Fibroblast of gingiva (primary cell): ENCODE data around the gene LAMA5.

Experiments
- DNase-seq: peaks from one replicate; pipeline ENCODE4 v3.0.0-alpha.2; 2011; ENCODE audit warnings: low read depth

LAMA5 gene

DNA sequence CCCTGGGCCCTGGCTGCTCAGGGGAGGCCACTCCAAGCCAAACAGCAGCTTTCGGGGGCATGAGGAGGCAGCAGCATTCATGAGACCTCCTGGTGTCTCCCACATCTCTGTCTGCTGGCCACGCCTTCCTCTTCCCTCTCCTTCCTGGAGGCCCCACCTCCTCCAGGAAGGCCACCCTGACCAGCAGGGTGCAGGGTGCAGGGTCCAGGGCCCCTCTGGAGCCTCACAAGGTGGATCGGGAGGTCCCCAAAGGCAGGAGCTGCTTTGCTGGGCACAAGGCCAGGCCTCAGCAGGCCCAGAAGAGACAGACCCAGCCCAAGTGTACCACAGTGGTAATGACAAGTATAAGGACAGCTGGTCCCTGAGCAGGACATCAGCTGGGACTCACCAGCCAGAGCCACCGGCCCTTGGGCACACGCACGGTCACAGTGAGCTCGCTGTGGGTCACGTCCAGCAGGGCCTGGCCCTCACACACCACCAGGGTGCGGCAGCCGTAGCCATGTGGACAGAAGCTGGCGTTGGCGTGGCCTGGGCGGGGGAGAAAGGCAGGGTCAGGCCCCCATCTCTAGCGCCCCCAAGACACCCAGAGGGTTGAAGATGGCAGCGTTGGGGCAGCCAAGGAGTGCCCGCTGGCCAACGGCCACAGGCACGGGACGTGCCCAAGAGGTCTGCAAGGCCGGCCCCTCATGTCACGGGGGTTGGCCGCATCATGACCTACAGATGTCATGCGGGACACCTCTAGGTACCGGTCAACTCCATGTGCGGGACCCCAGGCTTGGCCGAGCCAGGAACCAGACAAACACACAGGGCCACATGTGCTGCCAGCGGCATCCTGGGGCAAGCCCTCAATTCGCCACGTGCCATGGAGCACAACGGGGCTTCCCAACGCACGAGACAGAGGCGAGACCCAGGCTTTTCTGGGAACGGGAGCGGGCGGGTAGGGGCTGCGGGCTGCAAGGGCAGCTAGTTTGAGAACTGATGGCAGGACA lies 37.4 kb downstream of the LAMA5 start:
- DNase-seq, result no peak

DNA sequence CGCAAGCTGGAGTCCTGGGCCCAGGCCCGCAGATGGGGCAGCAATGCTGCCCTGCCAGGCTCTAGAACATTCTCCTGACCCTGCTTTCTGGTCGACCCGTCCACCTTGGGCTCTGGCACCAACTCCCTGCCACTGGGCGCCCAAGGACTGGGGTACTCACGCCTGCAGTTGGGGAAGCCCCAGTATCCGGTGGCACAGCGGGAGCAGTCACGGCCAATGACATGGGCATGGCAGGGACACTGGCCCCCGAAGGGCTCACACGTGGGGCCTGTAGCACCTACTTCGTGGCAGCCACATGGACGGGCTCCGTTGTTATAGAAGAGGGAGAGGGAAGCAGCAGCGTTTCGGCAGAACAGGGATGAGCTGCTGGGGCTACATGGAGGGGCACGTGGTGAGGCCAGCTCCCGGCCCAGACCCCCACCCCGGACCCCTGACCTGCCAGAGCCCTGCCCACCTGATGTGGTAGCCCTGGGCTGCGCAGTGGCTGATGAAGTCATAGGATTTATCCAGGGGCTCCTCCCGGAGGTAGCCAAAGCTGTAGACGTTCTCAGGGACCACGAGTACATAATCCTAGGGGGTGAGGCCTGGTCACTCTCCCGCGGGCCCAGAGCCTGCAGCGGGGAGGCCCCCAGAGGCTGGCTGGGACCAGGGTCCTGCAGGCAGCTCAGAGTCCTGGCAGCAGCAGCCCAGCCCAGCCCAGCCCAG lies 38.3 kb downstream of the LAMA5 start:
- no peak for DNase-seq

DNA sequence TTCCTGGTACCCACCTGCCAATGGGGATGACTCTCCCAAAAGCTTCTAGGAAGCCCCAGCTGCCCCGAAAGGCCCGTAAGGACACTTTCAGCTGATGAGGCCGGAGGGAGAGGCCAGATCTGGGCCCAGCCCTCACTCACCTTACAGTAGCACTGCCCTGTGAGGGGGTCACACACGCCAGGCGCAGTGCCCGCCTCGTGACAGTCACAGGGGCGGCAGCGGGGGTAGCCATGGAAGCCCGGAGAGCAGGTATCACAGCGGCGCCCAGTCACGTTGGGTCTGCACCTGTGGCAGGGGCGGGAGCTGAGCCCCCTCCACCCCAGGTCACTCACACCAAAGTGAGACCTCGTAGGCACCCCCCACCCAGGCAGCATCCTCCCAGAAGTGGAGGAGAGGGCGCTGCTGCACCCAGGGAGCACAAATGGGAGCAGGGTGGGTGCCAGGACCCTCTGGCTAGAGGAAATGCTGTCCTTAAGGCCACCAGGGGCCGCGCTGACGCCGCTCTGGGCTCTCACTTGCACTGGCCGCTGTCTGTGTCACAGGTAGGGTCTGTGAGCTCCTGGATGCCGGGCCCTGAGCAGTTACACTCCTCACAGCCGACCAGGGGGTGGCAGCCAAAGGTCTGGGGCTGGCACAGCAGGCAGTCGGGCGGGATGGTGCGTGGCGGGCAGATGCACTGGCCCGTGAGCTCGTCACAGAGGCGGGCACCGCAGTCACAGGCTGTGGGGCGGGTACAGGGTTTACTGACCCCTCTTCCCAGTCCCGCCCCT lies 39.2 kb downstream of the LAMA5 start:
- DNase-seq, result no peak

DNA sequence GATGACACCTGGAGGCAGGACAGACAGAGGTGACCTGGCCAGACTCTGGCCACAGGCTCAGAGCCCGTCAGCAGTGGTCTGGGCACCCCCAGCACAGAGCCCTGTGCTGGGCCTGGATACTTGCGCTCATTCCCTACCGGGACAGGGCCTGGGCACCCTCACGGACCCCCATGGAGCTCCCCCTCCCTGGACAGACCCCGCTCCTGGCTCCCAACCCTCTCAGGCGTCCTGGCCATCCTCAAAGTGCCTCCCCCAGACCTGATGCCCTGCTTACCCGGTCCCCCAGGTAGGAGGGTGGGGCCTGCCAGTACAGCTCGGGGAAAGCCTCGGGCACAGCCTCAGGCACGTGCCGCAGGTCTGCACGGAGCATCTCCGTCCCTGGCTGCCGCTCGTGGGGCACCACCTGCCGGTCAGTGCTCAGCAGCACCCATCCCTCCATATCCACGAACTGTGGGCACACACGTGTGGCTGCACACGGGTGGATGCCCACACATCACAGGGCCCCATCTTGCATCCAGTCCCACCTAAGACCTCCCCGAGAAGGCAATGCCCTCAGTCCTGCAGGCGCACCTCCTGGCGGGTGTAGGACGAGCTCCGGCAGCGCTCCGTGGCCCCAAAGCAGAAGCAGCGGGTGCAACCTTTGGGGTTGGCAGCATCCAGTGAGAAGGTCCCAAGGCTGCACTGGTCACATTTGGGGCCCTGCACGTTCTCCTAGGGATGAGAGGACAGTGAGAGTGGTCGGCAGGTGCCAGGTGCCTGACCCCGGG lies 40.0 kb downstream of the LAMA5 start:
- DNase-seq, result no peak

DNA sequence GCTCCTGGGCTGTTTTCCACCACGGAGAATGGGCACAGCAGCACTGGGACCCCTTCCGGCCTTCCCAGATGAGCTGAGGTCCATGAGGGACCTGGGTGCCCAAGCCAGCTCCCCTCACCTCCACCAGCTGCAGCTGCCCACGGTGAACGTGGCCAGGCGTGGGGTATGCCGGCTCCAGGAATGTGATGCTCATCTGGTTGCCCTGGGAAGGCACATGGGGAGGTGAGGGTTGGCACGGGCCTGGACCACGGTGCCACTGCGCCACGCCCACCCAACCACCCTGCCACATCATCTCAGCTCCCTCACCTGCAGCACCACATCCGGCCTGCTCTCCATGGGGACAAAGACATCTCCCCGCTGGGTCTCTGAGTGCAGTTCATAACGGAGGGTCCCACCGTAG lies 40.6 kb downstream of the LAMA5 start:
- no peak for DNase-seq

DNA sequence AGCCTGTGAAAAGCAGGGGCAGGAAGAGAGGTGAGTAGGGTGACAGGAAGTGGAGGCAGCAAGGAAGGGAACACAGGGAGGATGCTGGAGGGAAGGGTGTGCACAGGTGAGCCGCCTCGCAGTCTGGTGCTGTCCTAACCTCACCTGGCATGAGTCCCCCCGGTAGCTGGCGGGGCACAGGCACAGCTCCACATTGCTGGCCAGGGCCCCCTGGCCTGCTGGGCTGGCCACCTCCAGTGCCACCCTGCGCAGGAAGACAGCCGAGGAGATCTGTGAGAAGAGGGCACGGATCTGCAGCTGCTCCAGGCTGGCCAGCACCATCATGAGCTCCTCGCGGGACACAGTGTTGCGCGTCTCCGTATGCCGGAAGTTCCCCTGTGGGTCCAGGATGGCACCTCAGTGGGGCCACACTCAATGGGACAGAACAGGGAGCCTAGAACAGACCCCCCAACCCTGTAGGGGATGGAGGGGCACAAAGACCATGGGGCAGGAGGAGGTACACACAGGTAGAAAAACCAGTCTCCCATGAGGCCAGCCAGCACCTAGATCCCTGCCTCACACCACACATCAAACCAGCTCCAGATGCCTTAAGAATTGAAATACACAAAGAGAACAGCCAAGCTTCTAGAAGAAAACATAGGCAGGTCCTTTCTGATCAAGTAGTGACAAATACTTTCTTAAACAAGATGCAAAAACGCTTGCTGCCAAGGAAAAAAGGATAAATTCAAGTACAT lies 41.8 kb downstream of the LAMA5 start:
- no peak for DNase-seq

DNA sequence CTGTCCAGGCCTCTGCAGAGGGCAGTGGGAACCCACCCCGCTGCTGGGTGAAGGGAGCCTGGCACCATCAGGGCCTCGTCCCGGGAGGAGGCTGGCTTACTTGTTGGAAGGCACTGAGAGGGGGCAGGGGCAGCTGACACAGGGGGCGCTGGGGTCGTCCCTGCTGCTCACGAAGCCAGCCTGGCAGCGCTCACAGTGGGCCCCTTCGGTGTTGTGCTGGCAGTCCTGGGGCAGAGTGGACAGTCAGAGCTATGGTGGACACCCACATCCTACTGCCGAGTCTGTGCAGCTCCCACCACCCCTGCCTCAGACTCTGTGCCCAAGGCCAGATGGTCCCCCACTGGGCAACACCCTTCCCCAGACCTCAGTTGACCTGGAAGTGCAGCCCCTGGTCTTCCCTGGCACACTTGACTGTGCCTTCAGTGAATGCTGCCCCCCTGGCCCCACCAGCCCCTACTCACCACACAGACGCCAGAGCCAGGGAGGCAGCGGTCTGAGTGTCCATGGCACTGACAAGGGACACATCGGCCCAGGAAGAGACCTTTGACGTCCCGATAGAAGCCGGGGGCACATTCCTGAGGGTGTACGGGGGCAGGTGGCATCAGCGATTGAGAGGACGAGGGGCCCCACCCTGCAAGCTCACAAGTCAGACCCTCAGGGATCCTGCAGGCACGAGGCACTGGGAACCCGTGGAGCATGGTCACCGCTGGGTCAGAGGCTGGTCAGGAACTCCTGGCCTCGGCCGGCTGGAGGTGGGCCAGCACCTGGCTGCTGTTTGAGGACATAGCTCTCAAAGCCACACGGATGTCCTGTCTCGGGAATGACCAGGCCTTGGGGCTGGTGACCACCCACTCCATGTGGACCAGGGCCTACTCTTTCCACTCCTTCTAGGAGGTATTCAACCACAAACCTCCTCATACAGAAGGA lies 42.9 kb downstream of the LAMA5 start:
- no peak for DNase-seq

DNA sequence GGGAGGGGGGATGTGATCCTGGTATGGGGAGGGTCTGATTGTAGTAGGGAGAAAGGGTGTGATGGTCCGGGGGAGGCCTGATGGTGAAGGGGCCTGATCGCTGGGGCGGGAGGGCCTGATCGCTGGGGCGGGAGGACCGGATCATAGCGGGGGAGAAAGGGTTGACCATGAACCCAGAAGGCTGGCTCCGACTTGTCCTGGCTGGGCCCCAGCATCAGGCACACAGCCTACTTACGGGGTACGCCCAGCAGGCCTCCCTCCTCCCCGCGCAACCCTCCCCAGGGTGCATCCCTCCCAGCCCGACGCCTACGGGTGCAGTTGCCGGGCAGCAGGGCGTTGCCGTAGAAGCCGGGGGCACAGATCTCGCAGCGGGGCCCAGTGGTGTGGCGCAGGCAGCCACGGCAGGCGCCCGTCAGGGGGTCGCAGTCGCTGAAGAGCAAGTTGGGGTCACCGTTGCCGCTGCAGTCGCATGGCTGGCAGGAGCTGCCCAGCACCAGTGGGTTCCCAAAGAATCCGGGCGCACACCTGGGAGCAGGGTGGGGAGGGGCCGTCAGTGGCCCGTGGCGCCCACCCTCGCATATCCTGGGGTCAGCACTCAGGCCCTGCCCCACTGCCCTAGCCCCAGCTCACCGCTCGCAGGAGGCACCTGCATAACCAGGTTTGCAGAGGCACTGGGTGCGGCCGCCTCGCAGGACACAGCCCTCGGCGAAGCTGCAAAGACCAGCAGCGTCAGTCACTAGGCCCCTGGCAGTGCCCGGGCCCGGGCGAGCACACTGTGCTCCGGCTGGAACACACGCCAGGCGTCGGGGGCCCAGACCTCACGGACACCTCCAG lies 43.7 kb downstream of the LAMA5 start:
- DNase-seq, result no peak

DNA sequence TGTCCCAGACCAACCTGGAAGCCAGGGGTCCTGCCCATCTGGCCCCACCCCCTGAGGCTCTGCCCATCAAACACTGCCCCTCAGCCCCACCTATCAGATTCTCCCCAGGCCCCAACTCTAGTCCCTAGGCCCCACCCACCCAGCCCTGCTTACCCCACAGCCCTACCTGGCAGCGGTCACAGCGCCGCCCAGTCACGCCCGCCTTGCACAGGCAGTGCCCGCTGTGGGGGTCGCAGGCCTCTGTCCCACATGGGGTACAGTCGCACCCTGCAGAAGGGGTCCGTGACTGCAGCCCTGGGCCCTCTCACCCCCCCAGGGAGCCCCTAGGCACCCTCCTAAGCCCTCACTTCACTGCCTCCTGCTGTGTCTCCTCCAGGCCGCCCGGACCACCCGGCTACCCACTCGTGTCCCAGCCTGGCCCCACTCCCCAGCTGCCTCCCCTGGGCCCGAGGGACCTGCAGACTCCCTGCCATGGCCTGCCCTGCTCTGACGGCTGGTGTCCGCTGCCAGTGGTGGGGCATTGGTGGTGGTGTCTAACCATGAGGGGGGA lies 44.5 kb downstream of the LAMA5 start:
- no peak for DNase-seq

DNA sequence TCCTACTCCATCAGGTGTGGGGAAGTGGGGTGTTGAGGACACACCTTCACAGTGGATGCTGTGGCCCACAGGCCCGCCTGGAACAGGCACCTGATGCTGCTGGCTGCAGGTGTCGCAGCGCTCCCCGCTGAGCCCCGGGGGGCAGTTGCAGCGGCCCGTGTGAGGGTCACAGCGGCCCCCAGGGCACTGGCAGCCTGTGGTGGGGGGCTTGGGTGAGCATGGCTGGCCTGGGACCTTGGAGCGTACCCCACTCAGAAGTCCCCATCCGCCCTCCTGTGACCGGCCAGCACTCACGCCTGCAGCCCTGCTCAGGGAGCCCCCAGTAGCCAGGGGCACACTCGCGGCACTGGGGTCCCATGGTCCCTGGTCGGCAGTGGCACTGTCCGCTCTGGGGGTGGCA lies 45.1 kb downstream of the LAMA5 start:
- DNase-seq, result no peak

DNA sequence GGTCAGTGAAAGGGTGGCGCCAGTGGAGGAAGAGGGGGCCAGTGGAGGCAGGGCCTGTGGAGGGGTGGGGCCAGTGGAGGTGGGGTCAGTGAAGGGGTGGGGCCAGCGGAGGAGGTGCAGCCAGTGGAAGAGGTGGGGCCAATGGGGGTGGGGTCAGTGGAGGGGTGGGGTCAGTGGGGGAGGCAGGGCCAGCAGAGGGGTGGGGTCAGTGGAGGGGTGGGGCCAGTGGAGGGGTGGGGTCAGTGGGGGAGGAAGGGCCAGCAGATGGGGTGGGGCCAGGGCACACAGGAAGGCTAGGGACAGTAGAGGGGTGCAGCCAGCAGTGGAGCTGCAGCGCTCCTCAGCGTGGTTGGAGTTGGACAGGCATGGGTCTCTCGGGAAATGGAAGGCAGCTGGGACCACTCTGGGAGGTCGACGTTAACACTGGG lies 45.6 kb downstream of the LAMA5 start:
- DNase-seq, result peak; percentile 26

DNA sequence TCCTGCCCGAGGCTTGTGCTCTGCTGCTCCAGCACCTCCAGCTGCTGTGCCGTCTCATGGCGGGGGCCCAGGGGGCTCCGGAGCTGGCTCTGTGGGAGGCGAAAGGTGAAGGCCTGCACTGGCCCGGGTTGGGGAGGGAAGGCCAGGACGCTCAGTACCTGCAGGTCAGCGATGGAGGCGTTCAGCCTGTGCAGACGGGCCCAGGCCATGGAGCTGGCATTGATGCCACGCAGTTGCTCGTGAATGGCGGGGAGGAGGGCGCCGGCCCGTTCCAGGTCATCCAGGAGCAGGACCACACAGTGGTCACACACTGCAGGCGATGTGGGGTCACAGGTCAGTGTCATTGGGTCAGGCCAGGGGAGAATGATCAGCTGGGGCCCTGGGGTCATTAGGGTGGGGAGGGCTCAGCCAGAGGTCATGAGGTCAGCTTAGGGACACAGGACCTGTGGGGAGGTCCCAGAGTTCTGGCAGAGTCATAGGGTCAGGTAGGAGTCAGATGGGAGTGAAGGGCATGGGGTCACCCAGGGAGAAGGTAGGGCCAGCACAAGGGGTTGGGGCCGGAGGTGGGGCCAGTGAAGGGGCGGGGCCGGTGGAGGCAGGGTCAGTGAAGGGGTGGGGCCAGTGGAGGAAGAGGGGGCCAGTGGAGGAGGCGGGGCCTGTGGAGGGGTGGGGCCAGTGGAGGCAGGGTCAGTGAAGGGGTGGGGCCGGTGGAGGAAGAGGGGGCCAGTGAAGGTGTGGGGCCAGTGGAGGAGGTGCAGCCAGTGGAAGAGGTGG lies 46.3 kb downstream of the LAMA5 start:
- DNase-seq, result no peak

DNA sequence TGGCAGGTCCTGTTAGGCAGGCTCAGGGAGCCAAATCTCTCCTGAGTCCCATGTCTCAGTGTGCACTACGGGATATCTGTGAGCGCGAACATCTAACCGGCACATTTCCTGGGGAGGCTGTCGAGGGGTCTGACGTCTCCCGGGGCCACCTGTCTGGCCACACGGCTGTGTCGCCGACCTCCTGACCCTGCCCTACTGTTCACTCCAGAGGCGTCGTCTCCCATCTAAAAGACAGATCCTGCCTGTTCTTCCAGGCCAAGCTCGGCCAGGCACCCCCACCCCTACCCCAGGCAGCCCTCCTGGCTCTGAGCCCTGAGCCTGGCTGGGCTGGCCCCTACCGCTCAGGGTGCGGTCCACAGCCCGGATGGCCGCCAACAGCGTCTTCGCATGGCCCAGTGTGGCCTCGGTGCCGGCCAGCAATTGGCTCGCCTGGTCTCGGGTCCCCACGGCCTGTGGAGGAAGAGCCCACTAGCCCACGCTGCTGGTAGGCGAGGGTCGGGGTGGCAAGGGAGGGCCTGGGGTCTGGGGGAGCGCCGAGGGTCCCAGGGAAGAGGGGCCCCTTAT lies 47.7 kb downstream of the LAMA5 start:
- DNase-seq, result no peak

DNA sequence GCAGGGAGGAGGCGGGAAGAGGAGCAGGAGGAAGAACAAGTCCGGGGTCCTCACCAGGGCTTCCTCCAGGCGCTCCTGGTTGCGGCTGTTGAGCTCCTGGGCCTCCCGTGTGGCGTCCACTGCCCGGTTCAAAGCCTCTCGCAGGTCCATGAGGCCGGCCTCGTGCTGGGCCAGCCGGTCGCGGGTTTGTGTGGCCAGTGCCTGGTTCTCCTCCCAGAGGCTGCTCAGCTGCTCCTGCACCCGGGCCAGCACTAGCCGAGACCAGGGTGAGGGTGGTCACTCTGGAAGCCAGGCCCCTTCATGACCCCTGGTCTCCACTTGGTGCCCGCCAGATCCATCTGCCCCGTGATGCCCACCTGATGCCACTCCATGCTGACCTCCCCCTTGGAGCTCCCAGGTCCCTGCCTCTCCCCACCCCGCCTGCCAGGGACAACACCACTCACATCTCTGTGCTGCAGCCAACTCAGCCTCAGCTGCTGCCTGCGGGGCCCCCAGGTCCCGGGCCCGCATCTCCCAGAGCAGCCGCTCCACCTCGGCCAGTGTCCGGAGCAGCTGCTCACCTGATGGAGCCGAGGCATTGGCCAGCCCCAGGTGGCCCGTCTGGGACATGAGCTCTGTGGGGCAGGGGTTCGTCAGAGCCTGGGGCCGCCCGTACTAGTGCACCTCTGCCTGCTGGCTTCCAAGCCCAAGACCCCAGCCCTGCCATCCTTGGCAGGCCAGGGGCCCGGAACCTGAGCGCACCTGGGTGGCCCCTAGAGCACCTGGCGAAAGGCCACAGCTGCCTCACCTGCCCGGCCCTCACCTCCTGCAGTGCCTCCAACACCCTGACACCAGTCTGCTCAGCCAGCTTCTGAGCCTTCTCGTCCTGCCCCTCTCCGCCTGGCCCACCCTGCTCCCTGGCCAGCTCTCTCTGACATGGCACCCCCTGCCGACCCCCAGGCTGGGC lies 48.4 kb downstream of the LAMA5 start:
- DNase-seq, result no peak

DNA sequence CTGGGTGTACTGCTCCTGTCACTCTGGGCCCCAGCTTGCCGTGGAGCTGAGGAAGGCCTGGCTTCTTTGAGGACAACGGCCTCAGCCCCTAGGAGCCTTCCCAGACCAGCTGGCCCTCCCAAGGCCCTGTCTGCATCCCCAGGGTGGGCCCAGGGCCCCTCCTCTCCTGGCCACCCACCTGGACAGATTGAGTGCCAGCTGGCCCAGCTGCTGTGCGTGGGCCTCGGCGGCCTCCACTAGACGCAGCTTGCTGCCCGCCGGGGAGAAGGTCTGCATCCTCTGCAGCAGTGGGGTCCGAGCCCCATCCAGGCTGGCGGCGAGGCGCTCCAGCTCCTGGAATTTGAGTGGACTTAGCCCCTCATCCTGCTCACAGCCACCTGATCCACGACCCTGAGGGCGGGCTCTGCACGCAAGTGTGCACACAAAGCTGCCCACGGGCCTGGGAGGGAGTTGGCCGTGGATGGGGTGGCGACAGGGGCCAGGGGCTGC lies 49.9 kb downstream of the LAMA5 start:
- no peak for DNase-seq
